Neural cell (in vitro differentiated cells): ENCODE data around the gene CCL17.

Source experiments
- EP300 ChIP-seq: fragments of 450-650 bp; conservative IDR thresholded peaks from 2 replicates; pipeline ENCODE4 v1.6.1; 2014; ENCODE audit warnings: antibody characterized with exemption, mild to moderate bottlenecking, moderate library complexity; ENCODE audit not compliant: poor library complexity, severe bottlenecking
- EZH2 ChIP-seq: fragments of 200-600, 300-800 bp; shearing (Covaris generic), sonication (generic); IDR thresholded peaks from 2 replicates; pipeline ENCODE4 v1.6.1; 2014; ENCODE audit warnings: antibody characterized with exemption, low read length, borderline replicate concordance, mild to moderate bottlenecking; ENCODE audit not compliant: insufficient read depth, poor library complexity, severe bottlenecking
- POLR2AphosphoS5 ChIP-seq: IDR thresholded peaks from 2 replicates; pipeline ENCODE4 v1.6.1; 2012
- RAD21 ChIP-seq: fragments of 450-650 bp; conservative IDR thresholded peaks from 2 replicates; pipeline ENCODE4 v1.6.1; 2014; ENCODE audit warnings: antibody characterized with exemption, mild to moderate bottlenecking, moderate library complexity
- REST ChIP-seq: IDR thresholded peaks from 2 replicates; pipeline ENCODE4 v1.6.1; 2012; ENCODE audit warnings: borderline replicate concordance
- TAF1 ChIP-seq: IDR thresholded peaks from 2 replicates; pipeline ENCODE4 v1.6.1; 2012; ENCODE audit warnings: low read depth
- TF ChIP-seq, protein P1 (sequence below): fragments of 450-650 bp; IDR thresholded peaks from 2 replicates; pipeline ENCODE4 v1.5.1; 2014; ENCODE audit warnings: antibody characterized with exemption, mild to moderate bottlenecking, moderate library complexity; ENCODE audit not compliant: poor library complexity, severe bottlenecking

GRCh38 chr16:57405097-57405496 lies 530 bp downstream of the CCL17 start:
- TF ChIP-seq REST (no peak), POLR2AphosphoS5 (no peak), EP300 (no peak), TAF1 (no peak), EZH2 (no peak), RAD21 (no peak)
- TF ChIP-seq, protein P1, sequence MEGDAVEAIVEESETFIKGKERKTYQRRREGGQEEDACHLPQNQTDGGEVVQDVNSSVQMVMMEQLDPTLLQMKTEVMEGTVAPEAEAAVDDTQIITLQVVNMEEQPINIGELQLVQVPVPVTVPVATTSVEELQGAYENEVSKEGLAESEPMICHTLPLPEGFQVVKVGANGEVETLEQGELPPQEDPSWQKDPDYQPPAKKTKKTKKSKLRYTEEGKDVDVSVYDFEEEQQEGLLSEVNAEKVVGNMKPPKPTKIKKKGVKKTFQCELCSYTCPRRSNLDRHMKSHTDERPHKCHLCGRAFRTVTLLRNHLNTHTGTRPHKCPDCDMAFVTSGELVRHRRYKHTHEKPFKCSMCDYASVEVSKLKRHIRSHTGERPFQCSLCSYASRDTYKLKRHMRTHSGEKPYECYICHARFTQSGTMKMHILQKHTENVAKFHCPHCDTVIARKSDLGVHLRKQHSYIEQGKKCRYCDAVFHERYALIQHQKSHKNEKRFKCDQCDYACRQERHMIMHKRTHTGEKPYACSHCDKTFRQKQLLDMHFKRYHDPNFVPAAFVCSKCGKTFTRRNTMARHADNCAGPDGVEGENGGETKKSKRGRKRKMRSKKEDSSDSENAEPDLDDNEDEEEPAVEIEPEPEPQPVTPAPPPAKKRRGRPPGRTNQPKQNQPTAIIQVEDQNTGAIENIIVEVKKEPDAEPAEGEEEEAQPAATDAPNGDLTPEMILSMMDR: no peak
